Measurements from ENCODE around the gene NOS1. TPM values are rescaled to one million over a fixed set of nuclear protein-coding genes. Genes with fewer than 3 reads are reported as not detected.

The NOS1 gene
- total RNA-seq, 4 donors from 2014 or later, result 6.4 to 39.9 (median 8.9) TPM

DNA sequence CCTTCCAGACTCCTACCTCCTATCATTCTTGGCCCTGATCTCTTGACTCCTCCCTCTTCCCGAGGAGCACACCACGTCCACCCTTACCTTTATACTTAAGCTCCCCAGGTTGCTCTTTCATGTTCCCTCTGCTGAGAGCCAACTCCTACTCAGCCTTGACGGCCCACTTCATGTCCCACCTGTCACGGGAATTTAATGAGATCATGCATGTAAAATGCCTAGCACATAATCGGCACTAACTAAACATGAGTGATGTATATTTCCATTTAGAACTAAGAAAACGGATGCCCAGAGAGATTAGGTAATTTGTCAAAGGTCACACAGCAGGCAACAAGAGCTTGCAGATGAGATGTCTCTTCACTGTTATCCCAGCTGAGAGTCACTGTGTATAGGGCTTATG lies 45.1 kb downstream of the NOS1 start:
- in situ Hi-C loops (cut with MboI; ENCODE audit: low sequenced_read_pairs in 4 of 4) (no loop called here), intact Hi-C loops (cut with DNase I; ENCODE audit: low total_unique reads) (no loop called here)
- H3K36me3 ChIP-seq, result no peaks in the 10 kb centered on the region
- DNase-seq (no peak), ATAC-seq (no peak)
- H3K4me1 ChIP-seq, result no peaks in the 10 kb centered on the region
- no peak overlapping the region for H3K27ac ChIP-seq
- H3K4me3 ChIP-seq, result no peak overlapping the region
- no peaks in the 10 kb centered on the region for H3K9me3 ChIP-seq
- no peak for TF ChIP-seq POLR2A (IDR thresholded peaks at IDR 0.05)
- TF ChIP-seq, protein P1, sequence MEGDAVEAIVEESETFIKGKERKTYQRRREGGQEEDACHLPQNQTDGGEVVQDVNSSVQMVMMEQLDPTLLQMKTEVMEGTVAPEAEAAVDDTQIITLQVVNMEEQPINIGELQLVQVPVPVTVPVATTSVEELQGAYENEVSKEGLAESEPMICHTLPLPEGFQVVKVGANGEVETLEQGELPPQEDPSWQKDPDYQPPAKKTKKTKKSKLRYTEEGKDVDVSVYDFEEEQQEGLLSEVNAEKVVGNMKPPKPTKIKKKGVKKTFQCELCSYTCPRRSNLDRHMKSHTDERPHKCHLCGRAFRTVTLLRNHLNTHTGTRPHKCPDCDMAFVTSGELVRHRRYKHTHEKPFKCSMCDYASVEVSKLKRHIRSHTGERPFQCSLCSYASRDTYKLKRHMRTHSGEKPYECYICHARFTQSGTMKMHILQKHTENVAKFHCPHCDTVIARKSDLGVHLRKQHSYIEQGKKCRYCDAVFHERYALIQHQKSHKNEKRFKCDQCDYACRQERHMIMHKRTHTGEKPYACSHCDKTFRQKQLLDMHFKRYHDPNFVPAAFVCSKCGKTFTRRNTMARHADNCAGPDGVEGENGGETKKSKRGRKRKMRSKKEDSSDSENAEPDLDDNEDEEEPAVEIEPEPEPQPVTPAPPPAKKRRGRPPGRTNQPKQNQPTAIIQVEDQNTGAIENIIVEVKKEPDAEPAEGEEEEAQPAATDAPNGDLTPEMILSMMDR (IDR thresholded peaks at IDR 0.05 in 4 of 5, conservative IDR thresholded peaks at IDR 0.05 in 1 of 5), result no peak
- H3K27me3 ChIP-seq, result no peaks in the 10 kb centered on the region

DNA sequence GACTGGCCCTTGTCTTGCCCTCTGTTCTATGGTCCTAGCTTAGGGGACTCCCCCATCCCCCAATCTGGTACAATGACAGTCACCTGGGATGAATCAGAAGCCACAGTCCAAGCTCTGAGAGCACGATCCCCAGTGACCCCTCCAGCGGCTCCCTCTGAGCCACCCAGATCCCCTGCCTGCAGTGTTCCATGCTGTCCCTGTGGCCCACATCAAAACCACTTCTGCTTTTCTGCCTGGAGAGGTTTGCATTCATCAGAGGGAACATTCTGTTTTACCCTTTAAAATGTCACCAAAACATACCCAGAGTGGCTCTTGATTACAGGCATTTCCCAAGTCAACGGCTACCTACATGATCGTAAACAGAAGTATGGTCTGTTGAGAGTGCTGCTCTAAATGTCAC lies 47.5 kb downstream of the NOS1 start:
- Histone ChIP-seq H3K36me3 (no peaks in the 10 kb centered on the region), H3K4me1 (no peaks in the 10 kb centered on the region), H3K27me3 (no peaks in the 10 kb centered on the region), H3K4me3 (no peak overlapping the region), H3K9me3 (no peaks in the 10 kb centered on the region), H3K27ac (no peak overlapping the region)
- DNase-seq (no peak), ATAC-seq (no peak)
- no peak for TF ChIP-seq POLR2A (IDR thresholded peaks at IDR 0.05)
- TF ChIP-seq, protein P1 (IDR thresholded peaks at IDR 0.05 in 4 of 5, conservative IDR thresholded peaks at IDR 0.05 in 1 of 5), result no peak
- intact Hi-C loops (cut with DNase I; ENCODE audit: low total_unique reads), result no loop called here
- in situ Hi-C loops (cut with MboI; ENCODE audit: low sequenced_read_pairs in 4 of 4), result no loop called here

DNA sequence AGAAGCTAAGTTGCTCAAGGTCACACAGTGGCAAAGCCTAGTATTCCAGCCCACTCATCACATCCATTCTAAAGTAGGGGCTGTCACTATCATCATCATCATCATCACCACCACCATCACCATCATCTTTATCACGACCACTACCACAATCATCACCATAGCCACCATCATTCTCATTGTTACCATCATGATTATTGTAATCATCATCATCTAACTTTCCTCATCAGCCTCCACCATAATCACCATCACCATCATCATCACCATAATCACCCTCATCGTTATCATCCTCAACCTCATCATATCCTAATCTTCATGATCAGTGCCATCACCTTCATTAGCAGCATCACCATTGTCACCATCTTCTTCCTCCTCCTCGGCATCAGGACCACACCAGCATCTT lies 48.7 kb downstream of the NOS1 start:
- no peaks in the 10 kb centered on the region for H3K36me3 ChIP-seq
- H3K4me3 ChIP-seq, result no peak overlapping the region
- intact Hi-C loops (cut with DNase I; ENCODE audit: low total_unique reads), result no loop called here
- no peaks in the 10 kb centered on the region for H3K27me3 ChIP-seq
- H3K9me3 ChIP-seq, result no peaks in the 10 kb centered on the region
- H3K27ac ChIP-seq, result no peak overlapping the region
- DNase-seq (no peak), ATAC-seq (no peak)
- TF ChIP-seq POLR2A (IDR thresholded peaks at IDR 0.05), result no peak
- TF ChIP-seq, protein P1 (IDR thresholded peaks at IDR 0.05 in 4 of 5, conservative IDR thresholded peaks at IDR 0.05 in 1 of 5), result no peak
- in situ Hi-C loops (cut with MboI; ENCODE audit: low sequenced_read_pairs in 4 of 4), result no loop called here
- H3K4me1 ChIP-seq, result no peaks in the 10 kb centered on the region

DNA sequence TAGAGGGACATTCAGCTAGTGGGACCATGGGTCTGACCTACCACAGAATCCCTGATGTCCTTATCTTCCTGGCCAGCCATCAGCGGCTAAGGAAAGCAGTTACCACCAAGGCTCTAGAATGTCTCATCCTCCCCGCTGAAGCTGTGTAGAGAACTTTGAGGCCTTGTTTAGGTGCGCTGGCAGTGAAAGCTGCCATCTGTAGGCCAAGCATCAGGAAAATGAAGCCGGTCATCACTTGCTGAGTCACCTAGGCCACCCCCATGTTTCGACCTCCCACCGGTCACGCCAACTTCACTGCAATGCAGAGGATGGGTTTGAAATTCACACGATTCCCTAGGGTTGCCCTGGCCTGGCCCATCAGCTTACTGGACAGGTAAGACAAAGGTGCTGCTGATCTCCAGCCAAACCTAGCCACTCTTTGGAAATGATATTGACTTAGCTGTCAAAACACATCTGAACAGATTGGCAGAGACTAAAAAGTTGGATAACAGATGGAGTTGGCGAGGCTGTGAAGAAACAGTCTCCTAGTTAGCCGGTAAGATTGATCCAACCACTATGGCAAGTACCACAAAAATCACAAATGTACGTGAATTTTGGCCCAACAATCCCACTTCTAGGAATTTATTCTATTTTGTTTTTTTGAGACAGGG lies 52.0 kb downstream of the NOS1 start:
- Histone ChIP-seq H3K4me1 (no peaks in the 10 kb centered on the region), H3K27ac (no peak overlapping the region), H3K27me3 (no peaks in the 10 kb centered on the region), H3K36me3 (no peaks in the 10 kb centered on the region), H3K9me3 (no peaks in the 10 kb centered on the region), H3K4me3 (no peak overlapping the region)
- no peak for TF ChIP-seq POLR2A (IDR thresholded peaks at IDR 0.05)
- TF ChIP-seq, protein P1 (IDR thresholded peaks at IDR 0.05 in 4 of 5, conservative IDR thresholded peaks at IDR 0.05 in 1 of 5), result no peak
- intact Hi-C loops (cut with DNase I; ENCODE audit: low total_unique reads) (no loop called here), in situ Hi-C loops (cut with MboI; ENCODE audit: low sequenced_read_pairs in 4 of 4) (no loop called here)
- DNase-seq (no peak), ATAC-seq (no peak)

DNA sequence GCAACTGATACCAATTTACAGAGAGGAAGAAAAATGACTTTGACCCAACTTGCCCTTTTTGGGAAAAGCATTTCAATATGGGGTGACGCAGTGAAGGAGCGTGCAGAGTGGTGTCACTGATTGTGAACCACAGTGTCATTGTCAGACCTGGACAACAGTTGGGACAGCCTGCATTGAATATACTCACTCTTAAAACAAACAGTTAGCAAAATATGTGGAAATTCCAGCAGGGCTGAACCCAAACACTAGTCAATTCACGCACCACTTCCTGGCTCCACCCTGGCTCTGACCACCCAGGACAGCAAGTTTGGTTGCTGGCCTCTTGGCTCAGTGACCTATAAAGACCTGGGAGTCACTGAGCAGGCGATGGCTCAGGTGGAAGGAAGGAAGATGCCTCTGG lies 61.3 kb downstream of the NOS1 start:
- DNase-seq (no peak), ATAC-seq (no peak)
- Histone ChIP-seq H3K36me3 (no peaks in the 10 kb centered on the region), H3K27ac (no peak overlapping the region), H3K4me3 (no peak overlapping the region), H3K9me3 (no peaks in the 10 kb centered on the region), H3K4me1 (no peaks in the 10 kb centered on the region), H3K27me3 (no peaks in the 10 kb centered on the region)
- TF ChIP-seq, protein P1 (IDR thresholded peaks at IDR 0.05 in 4 of 5, conservative IDR thresholded peaks at IDR 0.05 in 1 of 5), result no peak
- intact Hi-C loops (cut with DNase I; ENCODE audit: low total_unique reads), result no loop called here
- in situ Hi-C loops (cut with MboI; ENCODE audit: low sequenced_read_pairs in 4 of 4), result no loop called here
